PC-9 (cell line): ENCODE measurements around the gene INSR.

Source experiments
- CTCF ChIP-seq: fragments of 200-600 bp; sonication (generic); conservative IDR thresholded peaks from 2 replicates; pipeline ENCODE4 v1.6.1; 2017; ENCODE audit warnings: mixed run types, antibody characterized with exemption, mild to moderate bottlenecking, moderate library complexity
- EZH2 ChIP-seq: fragments of 200-600 bp; sonication (generic); IDR thresholded peaks from 2 replicates; pipeline ENCODE4 v1.8.0; 2017; ENCODE audit warnings: antibody characterized with exemption, low read depth

- TF ChIP-seq CTCF (no peak), EZH2 (no peak)
These were observed 174.6 kb downstream of the INSR start for GRCh38 chr19:7119582-7119981.
